DND-41 (cell line): ENCODE data around the gene ABLIM2.

Source experiments
- CTCF ChIP-seq: IDR thresholded peaks from 2 replicates; pipeline ENCODE4 v1.5.1; 2012; ENCODE audit warnings: borderline replicate concordance, low read length, moderate library complexity, mild to moderate bottlenecking; ENCODE audit not compliant: poor library complexity, severe bottlenecking; ENCODE audit errors: extremely low read depth
- EZH2 ChIP-seq: IDR thresholded peaks from 3 replicates; pipeline ENCODE4 v1.6.1; 2012; ENCODE audit warnings: borderline replicate concordance, low read depth, mild to moderate bottlenecking, moderate library complexity, low read length, inconsistent platforms; ENCODE audit not compliant: severe bottlenecking

DNA sequence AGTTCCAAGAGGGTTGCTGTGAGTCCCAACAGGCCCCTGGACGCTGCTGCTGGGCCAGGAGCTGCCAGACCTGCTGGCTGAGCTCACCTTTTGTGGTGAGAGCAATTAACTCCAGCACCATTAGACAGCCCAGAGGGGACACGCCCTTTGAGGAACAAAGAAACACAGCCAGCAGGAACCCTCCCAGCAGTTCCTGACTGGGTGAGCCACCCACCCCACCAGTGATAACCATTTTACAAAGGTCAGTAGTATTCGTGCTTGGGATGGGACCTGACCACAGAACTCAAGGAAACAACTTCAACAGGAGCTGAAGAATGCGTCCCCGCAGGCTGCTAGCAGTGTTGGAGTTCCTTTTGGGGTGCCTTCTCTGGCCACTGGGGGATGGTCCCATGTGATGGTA, 180.1 kb downstream of the ABLIM2 start:
- TF ChIP-seq CTCF: no peak
- no peak for TF ChIP-seq EZH2
